COLO829 (cell line): ENCODE data around the gene SND1.

Experiments
- DNase-seq: peaks from one replicate; pipeline ENCODE4 v3.0.0; 2012; ENCODE audit warnings: low spot score

SND1 gene

GRCh38 chr7:128073671-128074310 is 421.8 kb downstream of the SND1 start:
- DNase-seq, result no peak

GRCh38 chr7:128074336-128074735 is 422.3 kb downstream of the SND1 start:
- no peak for DNase-seq

GRCh38 chr7:128074736-128075135 is 422.7 kb downstream of the SND1 start:
- no peak for DNase-seq

GRCh38 chr7:128075242-128076095 is 423.5 kb downstream of the SND1 start:
- DNase-seq, result no peak

- DNase-seq, result no peak
Observed at GRCh38 chr7:128076196-128076795, 424.3 kb downstream of the SND1 start.

- no peak for DNase-seq
Observed at GRCh38 chr7:128076796-128077271, 424.8 kb downstream of the SND1 start.

- DNase-seq, result no peak
Observed at GRCh38 chr7:128078309-128078708, 426.3 kb downstream of the SND1 start.

- no peak for DNase-seq
Observed at GRCh38 chr7:128080169-128080568, 428.2 kb downstream of the SND1 start.

GRCh38 chr7:128081351-128081750 is 429.4 kb downstream of the SND1 start:
- no peak for DNase-seq

- DNase-seq, result no peak
Observed at GRCh38 chr7:128081808-128082207, 429.8 kb downstream of the SND1 start.

GRCh38 chr7:128082431-128082830 is 430.4 kb downstream of the SND1 start:
- no peak for DNase-seq

- no peak for DNase-seq
Observed at GRCh38 chr7:128084896-128085608, 433.1 kb downstream of the SND1 start.

GRCh38 chr7:128090492-128090891 is 438.5 kb downstream of the SND1 start:
- DNase-seq, result no peak

GRCh38 chr7:128091106-128091505 is 439.1 kb downstream of the SND1 start:
- no peak for DNase-seq

- DNase-seq, result no peak
Observed at GRCh38 chr7:128092221-128092620, 440.2 kb downstream of the SND1 start.

- no peak for DNase-seq
Observed at GRCh38 chr7:128093614-128094570, 441.9 kb downstream of the SND1 start.

- DNase-seq, result no peak
Observed at GRCh38 chr7:128094686-128095085, 442.7 kb downstream of the SND1 start.

GRCh38 chr7:128097211-128097731 is 445.3 kb downstream of the SND1 start:
- DNase-seq, result no peak

GRCh38 chr7:128098629-128099028 is 446.6 kb downstream of the SND1 start:
- DNase-seq, result no peak

- DNase-seq, result no peak
Observed at GRCh38 chr7:128099204-128099671, 447.2 kb downstream of the SND1 start.
